NCI-H146 treated with DMSO at 0.1 percent for 48 hours (cell line): ENCODE measurements around the gene CADM2.

Source experiments
- DNase-seq: peaks from one replicate; lab custom pipeline; 2025; ENCODE audit not compliant: unreplicated experiment; lab: John Stamatoyannopoulos, UW

Gene CADM2

DNA sequence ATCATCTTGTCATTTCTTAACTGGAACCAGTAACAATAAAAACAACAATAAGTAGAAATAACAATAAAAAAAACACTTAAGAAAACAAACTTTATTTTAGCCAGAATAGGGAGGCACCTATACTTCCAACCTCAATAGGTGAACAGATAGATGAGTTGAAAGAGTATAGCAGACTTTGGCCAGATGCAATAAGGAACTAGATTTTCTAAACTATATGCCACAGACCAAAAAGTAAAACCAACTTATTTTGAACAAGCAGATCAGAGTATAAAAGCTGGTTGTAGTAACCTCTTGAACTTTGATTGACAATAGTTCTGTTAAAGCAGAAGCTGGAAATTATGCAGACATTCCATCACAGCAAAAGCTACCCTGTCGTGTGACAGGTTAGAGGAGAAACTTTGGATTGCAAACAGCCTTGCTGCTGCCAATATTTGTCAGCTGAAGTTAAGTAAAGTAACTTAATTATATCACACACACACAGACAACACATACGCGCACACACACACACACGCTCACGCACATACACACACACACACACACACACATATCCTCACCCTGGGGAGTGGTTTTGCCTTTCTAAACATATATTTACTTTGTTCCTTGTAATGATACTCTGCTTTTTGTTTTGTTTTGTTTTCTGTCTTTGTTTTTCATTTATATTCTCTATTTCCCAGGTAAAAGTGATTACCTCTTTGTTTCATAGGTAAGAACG lies 1128.5 kb downstream of the CADM2 start:
- DNase-seq: no peak

GRCh38 chr3:86104154-86104553 lies 1145.4 kb downstream of the CADM2 start:
- no peak for DNase-seq

GRCh38 chr3:86109434-86109833 lies 1150.6 kb downstream of the CADM2 start:
- no peak for DNase-seq
